Right hindlimb (tissue), 1 donor: ENCODE measurements around the gene TOP2A.
A peak's percentile ranks its signal among the peaks of the same experiment; 100 is the strongest.

Experiments
- DNase-seq: peaks from one replicate; pipeline ENCODE4 v3.0.0-alpha.2; 2018

Gene TOP2A

DNA sequence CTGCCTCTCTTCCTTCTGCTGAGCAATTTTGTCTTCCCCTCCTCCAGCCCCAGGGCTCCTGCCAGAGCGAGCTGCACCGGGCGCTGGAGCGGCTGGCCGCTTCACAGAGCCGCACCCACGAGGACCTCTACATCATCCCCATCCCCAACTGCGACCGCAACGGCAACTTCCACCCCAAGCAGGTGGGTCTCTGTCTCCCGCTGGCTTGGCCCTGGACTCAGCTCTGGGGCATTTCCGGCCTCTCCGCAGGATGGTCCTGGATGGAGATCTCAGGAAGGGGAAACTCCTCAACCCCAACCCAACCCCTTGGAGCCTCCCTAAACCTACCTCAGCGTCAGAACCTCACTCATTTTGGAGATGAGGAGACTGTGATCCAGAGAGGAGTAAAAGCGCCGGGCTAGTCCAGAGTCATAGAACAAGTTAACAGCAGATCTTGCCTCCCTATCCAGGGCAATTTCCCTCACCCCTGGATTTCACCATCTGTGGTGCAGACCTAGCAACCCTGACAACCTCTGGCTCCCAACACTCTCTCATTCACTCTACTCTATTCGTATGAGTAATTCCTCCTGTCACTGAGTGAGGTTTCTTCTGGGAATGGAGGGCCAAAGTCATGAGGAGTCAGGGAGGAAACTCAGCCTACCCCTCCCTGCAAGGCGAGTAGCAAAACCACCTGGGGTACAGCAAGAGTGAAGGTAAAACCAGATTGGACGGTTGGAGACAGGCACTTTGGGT is 36.4 kb upstream of the TOP2A start:
- DNase-seq = no peak

GRCh38 chr17:40452921-40453378 is 35.3 kb upstream of the TOP2A start:
- DNase-seq = no peak

DNA sequence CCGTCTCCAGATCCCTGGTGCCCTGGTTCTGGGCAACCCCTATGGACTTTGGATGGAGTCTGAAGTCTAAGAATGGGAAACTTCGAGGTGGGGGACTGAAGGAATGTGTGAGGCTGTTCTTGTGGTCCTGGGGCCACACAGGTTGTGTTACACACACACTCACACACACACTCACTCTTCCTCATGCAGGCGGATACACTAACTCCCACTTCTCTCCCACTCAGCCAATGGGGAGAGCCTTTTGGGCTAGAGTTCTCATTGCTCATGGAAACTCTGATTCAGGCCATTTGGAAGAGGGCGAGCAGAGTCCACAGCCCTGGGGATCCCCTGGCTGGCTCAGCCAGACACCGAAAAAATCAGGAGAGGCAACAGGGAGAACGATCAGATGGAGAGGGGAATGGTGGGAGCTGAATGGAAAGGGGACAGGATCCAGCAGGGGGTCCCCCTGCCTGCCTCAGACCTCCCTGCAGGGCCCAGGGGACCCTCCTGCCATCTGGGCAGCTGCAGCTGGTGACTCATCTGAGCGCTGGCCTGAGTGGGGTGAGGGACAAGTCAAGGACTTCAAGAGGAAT is 34.6 kb upstream of the TOP2A start:
- DNase-seq = peak; percentile 84

DNA sequence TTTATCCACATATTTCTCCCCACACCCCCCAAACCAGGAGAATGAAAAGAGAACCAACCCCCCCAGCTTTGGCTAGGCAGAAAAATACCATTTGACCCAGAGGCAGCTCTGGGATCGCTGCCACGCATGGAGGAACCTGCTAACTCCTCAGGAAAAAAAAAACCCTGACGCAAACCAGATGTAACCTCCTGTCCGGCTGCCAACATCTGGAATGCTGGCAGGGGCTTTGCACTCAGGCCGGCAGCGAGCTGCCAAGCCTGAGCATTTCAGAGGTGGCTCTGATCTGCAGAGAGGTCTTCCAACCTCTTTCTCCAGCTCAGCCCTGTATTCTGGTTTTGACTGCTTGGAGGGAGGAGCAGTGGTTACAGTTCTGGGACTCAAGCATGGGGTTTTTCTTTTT is 33.7 kb upstream of the TOP2A start:
- DNase-seq = peak; percentile 90

DNA sequence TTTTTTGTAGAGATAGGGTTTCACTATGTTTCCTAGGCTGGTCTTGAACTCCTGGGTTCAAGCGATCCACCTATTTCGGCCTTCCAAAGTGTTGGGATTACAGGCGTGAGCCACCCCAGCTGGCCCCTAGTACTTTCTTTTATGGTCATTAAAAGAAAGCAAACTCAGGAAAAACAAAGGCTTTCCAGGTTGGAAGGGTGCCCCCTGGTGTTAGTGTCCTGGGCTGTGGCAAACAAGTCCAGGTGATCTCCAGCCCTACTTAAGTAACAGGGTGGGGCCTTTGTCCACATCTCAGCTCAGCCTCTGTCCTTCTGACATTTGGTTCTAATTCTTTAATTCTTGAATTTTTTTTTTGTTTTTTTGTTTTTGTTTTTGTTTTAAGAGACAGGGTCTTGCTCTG is 32.5 kb upstream of the TOP2A start:
- no peak for DNase-seq

DNA sequence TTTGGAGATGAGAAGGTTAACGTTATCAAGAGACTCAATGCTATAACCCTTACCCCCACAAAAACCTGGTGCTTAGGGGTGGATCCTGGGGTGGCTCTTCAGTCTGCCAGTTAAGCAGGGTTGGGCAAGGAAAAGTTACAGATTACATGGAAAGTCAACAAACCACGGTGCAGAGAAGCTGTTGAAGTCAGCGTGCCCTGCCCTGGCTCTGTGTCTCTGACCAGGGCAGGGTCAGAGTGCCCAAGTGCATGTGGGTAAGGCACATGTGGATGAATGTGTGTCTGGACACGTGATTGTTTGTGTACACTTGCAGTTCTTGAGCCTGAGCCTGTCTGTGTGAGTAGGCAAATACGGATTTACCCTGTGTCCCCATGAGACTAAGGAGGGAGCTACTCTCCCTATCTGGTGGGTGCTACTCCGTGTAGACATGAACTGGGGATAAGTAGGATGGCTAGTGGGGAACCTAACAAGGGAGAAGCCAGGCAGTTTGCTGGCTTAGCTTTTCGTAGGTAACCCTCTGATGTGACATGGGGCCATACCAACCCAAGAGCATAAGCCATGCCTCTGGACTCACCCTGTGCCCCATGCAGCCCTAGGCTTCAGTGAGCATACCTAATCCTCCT is 31.1 kb upstream of the TOP2A start:
- no peak for DNase-seq

DNA sequence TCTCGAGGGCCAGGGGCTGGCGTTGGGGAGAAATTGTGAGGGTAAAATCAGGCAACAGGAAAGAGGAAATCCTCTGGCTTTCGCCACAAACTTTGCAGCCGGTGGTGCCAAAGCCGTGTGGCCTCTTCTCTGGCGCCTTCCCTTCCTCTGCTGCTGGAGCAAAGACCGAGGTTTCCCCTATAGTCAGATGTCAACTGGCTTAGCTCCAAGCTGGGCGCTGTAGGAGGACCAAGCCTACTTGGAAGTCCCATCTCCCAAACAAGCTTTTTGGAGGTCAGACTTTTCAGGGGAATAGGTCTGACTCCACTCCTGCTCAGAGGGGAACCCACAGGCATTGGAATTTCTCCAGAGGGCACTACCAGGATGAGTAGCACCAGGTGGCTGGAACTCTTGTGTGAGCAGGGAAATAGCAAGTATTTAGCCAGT is 30.5 kb upstream of the TOP2A start:
- DNase-seq = no peak

GRCh38 chr17:40447806-40448205 is 30.1 kb upstream of the TOP2A start:
- DNase-seq = no peak

GRCh38 chr17:40447148-40447644 is 29.5 kb upstream of the TOP2A start:
- no peak for DNase-seq

DNA sequence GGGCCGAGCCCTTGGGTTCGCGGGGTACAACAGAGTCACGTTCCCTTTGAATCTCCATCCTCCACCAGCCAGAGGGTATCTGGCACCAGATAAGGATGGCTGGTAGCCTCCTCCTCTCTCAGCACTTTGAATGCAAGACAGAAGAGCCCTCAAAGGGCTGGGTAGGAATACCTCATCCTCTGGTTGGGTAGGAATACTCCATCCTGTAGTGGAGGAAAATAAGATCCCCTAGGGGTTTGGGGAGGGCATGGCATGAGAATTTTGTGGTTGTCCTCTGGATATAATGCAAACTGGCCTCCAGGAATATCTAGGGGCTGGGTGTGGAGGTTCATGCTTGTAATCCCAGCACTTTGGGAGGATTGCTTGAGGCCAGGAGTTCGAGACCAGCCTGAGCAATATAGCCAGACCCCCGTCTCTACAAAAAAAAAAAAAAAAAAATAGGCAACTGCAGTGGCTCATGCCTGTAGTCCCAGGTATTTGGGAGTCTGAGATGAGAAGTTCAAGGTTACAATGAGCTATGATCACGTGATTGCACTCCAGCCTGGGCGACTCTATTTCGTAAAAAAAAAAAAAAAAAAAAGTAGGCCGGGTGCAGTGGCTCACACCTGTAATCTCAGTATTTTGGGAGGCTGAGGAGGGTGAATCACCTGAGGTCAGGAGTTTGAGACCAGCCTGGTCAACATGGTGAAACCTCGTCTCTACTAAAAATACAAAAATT is 28.2 kb upstream of the TOP2A start:
- no peak for DNase-seq

- DNase-seq = no peak
Observed at GRCh38 chr17:40443988-40444899, 26.5 kb upstream of the TOP2A start.

DNA sequence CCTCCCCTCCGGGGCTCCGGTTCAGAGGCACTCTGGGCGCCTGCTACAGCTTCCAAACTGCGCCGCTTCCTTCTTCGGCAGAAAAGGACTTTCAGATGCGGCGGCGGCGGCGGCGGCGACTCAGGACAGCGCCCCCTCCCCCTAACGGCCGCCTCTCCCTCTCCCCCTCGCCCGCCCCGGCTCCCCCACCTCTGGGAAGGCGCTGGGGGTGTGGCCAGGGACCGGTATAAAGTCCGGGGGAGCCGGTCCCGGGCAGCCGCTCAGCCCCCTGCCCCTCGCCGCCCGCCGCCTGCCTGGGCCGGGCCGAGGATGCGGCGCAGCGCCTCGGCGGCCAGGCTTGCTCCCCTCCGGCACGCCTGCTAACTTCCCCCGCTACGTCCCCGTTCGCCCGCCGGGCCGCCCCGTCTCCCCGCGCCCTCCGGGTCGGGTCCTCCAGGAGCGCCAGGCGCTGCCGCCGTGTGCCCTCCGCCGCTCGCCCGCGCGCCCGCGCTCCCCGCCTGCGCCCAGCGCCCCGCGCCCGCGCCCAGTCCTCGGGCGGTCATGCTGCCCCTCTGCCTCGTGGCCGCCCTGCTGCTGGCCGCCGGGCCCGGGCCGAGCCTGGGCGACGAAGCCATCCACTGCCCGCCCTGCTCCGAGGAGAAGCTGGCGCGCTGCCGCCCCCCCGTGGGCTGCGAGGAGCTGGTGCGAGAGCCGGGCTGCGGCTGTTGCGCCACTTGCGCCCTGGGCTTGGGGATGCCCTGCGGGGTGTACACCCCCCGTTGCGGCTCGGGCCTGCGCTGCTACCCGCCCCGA is 25.7 kb upstream of the TOP2A start, which contains the start of gene IGFBP4:
Gene IGFBP4, plus strand, starts transcription at position 255 of the 792 bp plus-strand sequence. Its CDS starts 286 bp downstream, at position 541.
- peak; percentile 90 for DNase-seq

- no peak for DNase-seq
Observed at GRCh38 chr17:40442392-40443195, 24.9 kb upstream of the TOP2A start.

DNA sequence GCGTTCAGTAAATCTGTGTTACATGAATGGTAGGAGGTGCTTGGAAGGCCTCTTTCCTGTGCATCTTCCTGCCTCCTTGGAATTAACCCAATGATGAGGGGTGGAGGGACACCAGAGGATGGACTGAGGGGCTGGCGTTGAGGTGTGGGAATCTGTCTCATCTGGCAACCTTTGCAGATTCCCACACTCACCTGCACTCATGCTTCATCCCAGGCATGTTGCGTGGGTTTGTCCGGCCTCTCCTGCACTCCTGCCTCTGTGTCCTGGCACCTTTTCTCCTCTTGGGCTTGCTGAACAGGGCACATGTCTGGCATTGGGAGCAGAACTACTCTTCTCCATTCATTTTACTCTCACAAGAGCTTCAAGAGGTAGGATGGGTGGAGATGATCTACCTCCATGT is 22.5 kb upstream of the TOP2A start:
- DNase-seq = peak; percentile 9

DNA sequence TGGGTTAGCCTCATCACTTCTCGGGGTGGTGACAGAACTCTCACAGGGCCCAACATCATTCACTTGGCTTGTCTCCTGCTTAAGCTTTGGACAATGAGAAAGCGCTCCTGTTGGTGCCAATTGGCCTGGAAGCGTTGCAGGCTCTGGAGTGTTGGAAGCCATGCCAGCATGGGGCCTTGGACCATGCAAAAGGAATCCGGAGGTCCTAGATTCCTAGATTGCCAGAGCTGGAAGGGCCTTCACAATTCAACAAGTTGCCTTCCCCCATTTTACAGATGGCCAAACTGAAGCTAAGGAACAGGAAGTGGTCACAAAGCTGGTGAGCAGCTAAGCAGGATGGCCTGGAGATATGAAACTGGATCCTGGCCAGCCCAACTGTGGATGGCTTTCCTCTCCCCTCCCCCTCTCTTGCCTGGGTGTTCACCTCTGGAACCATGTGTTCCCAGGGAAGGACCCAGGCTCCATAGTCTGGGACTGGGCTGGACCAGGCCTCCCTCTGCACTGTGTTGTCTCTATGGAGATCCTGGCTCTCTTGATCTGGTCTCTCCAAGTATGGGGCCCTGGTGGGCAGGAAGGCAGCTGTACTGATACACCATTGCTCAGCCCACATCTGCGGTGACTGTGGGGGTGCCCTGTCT is 19.5 kb upstream of the TOP2A start:
- DNase-seq = peak; percentile 18

DNA sequence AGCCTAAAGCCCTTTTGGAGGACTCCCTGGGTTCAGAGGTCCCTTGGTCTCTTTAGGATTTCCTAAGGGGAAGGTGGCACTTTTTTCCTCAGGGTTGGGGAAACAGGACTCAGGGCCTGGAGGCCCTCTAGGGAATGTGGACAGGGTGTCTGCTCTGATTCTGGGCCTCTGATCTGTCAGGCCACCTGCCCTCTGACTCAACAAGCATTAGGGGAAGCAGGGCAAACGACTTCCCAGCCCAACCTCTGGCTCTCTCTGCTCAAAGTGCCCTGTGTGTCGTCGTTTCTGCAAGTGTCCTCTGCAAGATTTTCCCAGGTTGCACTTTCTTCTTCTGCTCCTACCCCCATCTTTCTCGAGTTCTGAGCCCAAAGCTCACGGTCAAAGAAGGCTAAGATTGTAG is 18.9 kb upstream of the TOP2A start:
- DNase-seq = peak; percentile 7

- peak; percentile 13 for DNase-seq
Observed at GRCh38 chr17:40433551-40434415, 16.1 kb upstream of the TOP2A start.

GRCh38 chr17:40432864-40433528 is 15.3 kb upstream of the TOP2A start:
- DNase-seq = peak; percentile 82
